Stimulated activated CD8-positive, alpha-beta memory T cell treated with anti-CD3 and anti-CD28 coated beads, Interleukin-15, amount 100 ng/mL, for 48 hours (primary cell): ENCODE data around the gene IFNA4.
"Not testable (repeated sequence)": the region's sequence is repeated elsewhere in the genome, so short reads cannot be mapped to it uniquely, and the experiment has no call there.

Experiments
- DNase-seq, 2 donors: peaks; one replicate each; pipeline ENCODE4 v3.0.0-alpha.2; 2020; ENCODE audit warnings: low read depth in 2 of 2

The IFNA4 gene

DNA sequence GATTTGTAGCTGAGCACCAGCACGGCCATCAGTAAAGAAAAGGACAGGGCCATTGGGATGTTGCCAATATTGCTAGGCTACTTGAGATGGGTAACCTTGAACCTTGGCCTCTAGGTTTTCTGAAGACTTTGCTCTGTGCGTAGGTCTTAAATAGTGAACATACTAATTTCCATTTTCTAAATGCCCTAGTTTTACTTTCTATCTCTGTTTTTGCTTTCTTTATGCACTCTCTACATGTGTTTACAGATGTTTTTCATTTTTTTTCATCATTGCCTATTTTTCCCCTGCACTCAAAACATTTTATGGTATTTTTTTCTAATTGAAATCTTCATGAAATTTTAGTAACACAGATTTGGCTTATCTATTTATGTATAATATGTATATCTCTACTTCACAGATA is 20.8 kb downstream of the IFNA4 start, which contains the start of gene IFNA21:
IFNA21 (minus strand) TSS at position 101 of the 400 bp plus-strand sequence; CDS start at position 53, 48 bp downstream.
- not testable (repeated sequence) for DNase-seq

- no peak for DNase-seq
These were observed 21.9 kb downstream of the IFNA4 start for GRCh38 chr9:21165516-21165915.

DNA sequence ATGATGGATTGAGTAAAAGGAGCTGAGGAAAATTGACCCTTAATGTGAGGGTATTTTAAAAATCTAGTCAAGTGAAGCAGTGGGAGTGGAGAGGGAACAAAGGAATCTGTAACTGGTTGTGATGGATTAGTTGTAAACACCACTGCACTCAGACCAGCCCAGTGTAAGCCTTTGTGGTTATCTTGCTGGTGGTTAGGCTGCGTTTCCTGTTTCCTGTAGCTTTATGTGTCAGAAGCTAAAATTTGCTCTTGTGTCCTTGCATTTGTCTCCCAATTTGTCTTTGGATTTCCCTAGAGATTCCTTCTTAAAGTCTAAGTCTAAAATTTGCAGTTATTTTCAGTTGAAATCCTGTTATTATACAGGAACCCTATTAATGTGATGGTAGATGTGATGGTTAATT is 27.2 kb downstream of the IFNA4 start:
- no peak for DNase-seq

- DNase-seq, result no peak
These were observed 31.9 kb downstream of the IFNA4 start for GRCh38 chr9:21155501-21155900.

- no peak for DNase-seq
These were observed 33.3 kb downstream of the IFNA4 start for GRCh38 chr9:21154018-21154608.

DNA sequence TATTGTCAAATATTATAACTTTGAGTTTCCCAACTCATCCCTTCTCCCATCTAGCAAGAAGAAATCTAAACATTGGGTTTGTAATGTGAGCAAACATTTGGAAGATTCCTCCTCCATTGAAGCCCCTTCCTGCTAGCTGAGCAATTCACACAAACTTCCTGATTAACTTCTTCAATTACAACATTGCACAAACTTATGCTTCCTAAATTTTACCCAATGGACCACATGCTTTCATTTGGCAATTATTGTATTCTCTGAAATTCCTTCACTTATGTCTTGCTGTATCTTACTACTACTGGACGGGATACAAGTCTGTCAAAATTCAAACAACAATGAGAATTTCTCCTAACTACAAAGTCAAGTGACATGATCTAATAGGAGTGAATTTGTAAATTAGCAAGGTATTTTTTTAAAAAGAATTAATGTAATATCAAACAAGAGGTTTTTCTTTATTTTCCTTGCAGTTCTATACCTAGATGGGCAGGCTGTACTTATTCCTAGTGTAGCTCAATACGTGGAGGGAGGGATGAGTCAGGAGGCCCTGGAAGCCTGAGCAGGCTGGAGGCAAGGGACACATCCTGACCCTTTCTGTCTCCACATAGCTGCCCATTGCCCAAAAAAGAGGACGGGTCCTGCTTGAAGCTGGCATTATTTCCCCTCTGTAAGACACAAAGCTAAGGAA is 33.9 kb downstream of the IFNA4 start:
- no peak for DNase-seq

GRCh38 chr9:21144603-21145002 is 42.8 kb downstream of the IFNA4 start:
- no peak for DNase-seq

DNA sequence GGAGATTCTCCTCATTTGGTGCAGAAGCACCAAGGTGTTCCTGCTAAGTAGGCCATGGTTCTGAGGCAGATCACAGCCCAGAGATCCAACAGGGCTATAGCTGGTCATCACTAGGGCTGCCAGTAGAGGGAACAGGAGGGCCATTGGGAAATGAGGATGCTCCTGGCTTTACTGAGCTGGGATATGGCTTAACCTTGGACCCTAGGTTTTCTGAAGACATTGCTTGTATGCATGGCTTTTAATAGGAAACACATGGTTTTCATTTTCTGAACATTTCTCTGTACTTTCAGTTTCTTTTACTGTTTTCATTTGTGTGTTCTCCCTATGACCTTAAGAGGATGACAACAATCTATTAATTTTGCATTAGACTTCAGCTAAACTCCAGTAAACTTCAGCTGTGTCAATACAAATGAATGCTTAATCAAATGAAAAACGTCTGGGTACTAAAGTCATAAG is 45.9 kb downstream of the IFNA4 start, which contains the start of gene IFNW1:
IFNW1 (minus strand) TSS at position 406 of the 456 bp plus-strand sequence; CDS start at position 144, 262 bp downstream.
- DNase-seq, result no peak

GRCh38 chr9:21137020-21137419 is 50.4 kb downstream of the IFNA4 start:
- no peak for DNase-seq
